Body of pancreas (tissue), 4 donors: ENCODE data around the gene FBLN2.

ENCODE experiments used
- CTCF ChIP-seq, 7 experiments: fragments of 450-650 bp in 4 of 7; fragments of 200-600 bp in 3 of 7; sonication (generic) in 3 of 7; IDR thresholded peaks; one replicate each; pipeline ENCODE4 v1.5.1; 2016 to 2019; ENCODE audit warnings: antibody characterized with exemption in 7 of 7
- POLR2A ChIP-seq, 3 donors: fragments of 450-650 bp; IDR thresholded peaks; one replicate each; pipeline ENCODE4 v1.6.1; 2016; ENCODE audit warnings: antibody characterized with exemption in 3 of 3, mild to moderate bottlenecking in 2 of 3

- TF ChIP-seq CTCF (IDR thresholded peaks at IDR 0.05) (no peak), POLR2A (IDR thresholded peaks at IDR 0.05) (no peak)
Observed at GRCh38 chr3:13558651-13559050, 9.7 kb downstream of the FBLN2 start.
